SU-DHL-6 (cell line): ENCODE results near the gene GALNT10.

Experiments
- H2AFZ ChIP-seq: fragments of 200-600 bp; sonication (generic); 2 replicates; pipeline ENCODE4 v1.6.1; 2014; ENCODE audit warnings: low read depth, mild to moderate bottlenecking, moderate library complexity, mixed read lengths, antibody characterized with exemption, low read length; ENCODE audit not compliant: severe bottlenecking
- H3F3A ChIP-seq: fragments of 200-600 bp; shearing (Covaris generic); 2 replicates; pipeline ENCODE4 v1.6.0; 2016; ENCODE audit warnings: antibody characterized with exemption, mild to moderate bottlenecking; ENCODE audit not compliant: insufficient read depth
- H3K27ac ChIP-seq: fragments of 200-600 bp; sonication (generic); 2 replicates; pipeline ENCODE4 v1.5.1; 2016; ENCODE audit warnings: low read depth, mild to moderate bottlenecking, low read length, moderate library complexity, mixed read lengths
- H3K27me3 ChIP-seq: fragments of 200-600 bp; sonication (generic), shearing (Covaris generic); 2 replicates; pipeline ENCODE4 v1.6.0; 2014; ENCODE audit warnings: mild to moderate bottlenecking, low read length
- H3K36me3 ChIP-seq: fragments of 200-600 bp; sonication (generic); 2 replicates; pipeline ENCODE4 v1.6.1; 2014; ENCODE audit warnings: mild to moderate bottlenecking, low read length, mixed read lengths
- H3K4me2 ChIP-seq: fragments of 300-600, 200-600 bp; shearing (Covaris generic), sonication (generic); 2 replicates; pipeline ENCODE4 v1.6.0; 2014; ENCODE audit warnings: low read length, low read depth, mild to moderate bottlenecking; ENCODE audit not compliant: poor library complexity, severe bottlenecking
- H3K4me3 ChIP-seq: fragments of 200-600 bp; sonication (generic); 2 replicates; pipeline ENCODE4 v1.5.1; 2014; ENCODE audit warnings: antibody characterized with exemption, low read length, mild to moderate bottlenecking, mixed read lengths; ENCODE audit not compliant: insufficient read depth, poor library complexity, severe bottlenecking
- H3K79me2 ChIP-seq: fragments of 200-600 bp; sonication (generic); 2 replicates; pipeline ENCODE4 v1.6.1; 2014; ENCODE audit warnings: mild to moderate bottlenecking, low read length, moderate library complexity; ENCODE audit not compliant: insufficient read depth
- H3K9ac ChIP-seq: fragments of 200-600 bp; sonication (generic); 2 replicates; pipeline ENCODE4 v1.7.0; 2014; ENCODE audit warnings: mild to moderate bottlenecking, low read length
- H3K9me2 ChIP-seq: fragments of 200-600 bp; sonication (generic); replicated peaks from 2 replicates; pipeline ENCODE4 v1.6.1; 2014; ENCODE audit warnings: low read length; ENCODE audit not compliant: insufficient read depth
- H3K9me3 ChIP-seq: fragments of 200-600 bp; sonication (generic); 2 replicates; pipeline ENCODE4 v1.6.1; 2014; ENCODE audit warnings: low read length, mixed read lengths; ENCODE audit not compliant: insufficient read depth
- H4K20me1 ChIP-seq: fragments of 200-600 bp; sonication (generic); 2 replicates; pipeline ENCODE4 v1.6.1; 2014; ENCODE audit warnings: low read depth, mild to moderate bottlenecking, antibody characterized with exemption, low read length, moderate library complexity, mixed read lengths
- EZH2phosphoT487 ChIP-seq: fragments of 200-600 bp; sonication (generic), shearing (Covaris generic); conservative IDR thresholded peaks from 2 replicates; pipeline ENCODE4 v1.6.1; 2018; ENCODE audit warnings: mild to moderate bottlenecking, antibody characterized with exemption, low read length, moderate library complexity, mixed read lengths
- TF ChIP-seq, protein P1 (sequence below): fragments of 200-600 bp; sonication (generic); IDR thresholded peaks from one replicate; pipeline ENCODE4 v1.5.1; 2017; ENCODE audit warnings: antibody characterized with exemption, mild to moderate bottlenecking, low read length, moderate library complexity; ENCODE audit not compliant: insufficient read depth, poor library complexity, severe bottlenecking

The GALNT10 gene

GRCh38 chr5:154429341-154429740 lies 238.8 kb downstream of the GALNT10 start:
- no peak overlapping the region for H3K9ac ChIP-seq
- no peak overlapping the region for H3K4me3 ChIP-seq
- no peaks in the 10 kb centered on the region for H3K9me2 ChIP-seq
- no peaks in the 10 kb centered on the region for H3K9me3 ChIP-seq
- no peaks in the 10 kb centered on the region for H3K79me2 ChIP-seq
- TF ChIP-seq EZH2phosphoT487, result no peak
- TF ChIP-seq, protein P1, sequence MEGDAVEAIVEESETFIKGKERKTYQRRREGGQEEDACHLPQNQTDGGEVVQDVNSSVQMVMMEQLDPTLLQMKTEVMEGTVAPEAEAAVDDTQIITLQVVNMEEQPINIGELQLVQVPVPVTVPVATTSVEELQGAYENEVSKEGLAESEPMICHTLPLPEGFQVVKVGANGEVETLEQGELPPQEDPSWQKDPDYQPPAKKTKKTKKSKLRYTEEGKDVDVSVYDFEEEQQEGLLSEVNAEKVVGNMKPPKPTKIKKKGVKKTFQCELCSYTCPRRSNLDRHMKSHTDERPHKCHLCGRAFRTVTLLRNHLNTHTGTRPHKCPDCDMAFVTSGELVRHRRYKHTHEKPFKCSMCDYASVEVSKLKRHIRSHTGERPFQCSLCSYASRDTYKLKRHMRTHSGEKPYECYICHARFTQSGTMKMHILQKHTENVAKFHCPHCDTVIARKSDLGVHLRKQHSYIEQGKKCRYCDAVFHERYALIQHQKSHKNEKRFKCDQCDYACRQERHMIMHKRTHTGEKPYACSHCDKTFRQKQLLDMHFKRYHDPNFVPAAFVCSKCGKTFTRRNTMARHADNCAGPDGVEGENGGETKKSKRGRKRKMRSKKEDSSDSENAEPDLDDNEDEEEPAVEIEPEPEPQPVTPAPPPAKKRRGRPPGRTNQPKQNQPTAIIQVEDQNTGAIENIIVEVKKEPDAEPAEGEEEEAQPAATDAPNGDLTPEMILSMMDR, result no peak
- no peaks in the 10 kb centered on the region for H3K36me3 ChIP-seq
- no peak overlapping the region for H3K4me2 ChIP-seq
- H2AFZ ChIP-seq, result no peak overlapping the region
- no peaks in the 10 kb centered on the region for H3F3A ChIP-seq
- no peak overlapping the region for H3K27ac ChIP-seq
- no peaks in the 10 kb centered on the region for H3K27me3 ChIP-seq
- H4K20me1 ChIP-seq, result no peaks in the 10 kb centered on the region

GRCh38 chr5:154430466-154430865 lies 239.9 kb downstream of the GALNT10 start:
- H4K20me1 ChIP-seq, result no peaks in the 10 kb centered on the region
- H3K4me3 ChIP-seq, result no peak overlapping the region
- H3K36me3 ChIP-seq, result no peaks in the 10 kb centered on the region
- no peak overlapping the region for H3K9ac ChIP-seq
- no peaks in the 10 kb centered on the region for H3F3A ChIP-seq
- H3K9me2 ChIP-seq, result no peaks in the 10 kb centered on the region
- no peak for TF ChIP-seq EZH2phosphoT487
- TF ChIP-seq, protein P1, result no peak
- no peak overlapping the region for H2AFZ ChIP-seq
- no peak overlapping the region for H3K4me2 ChIP-seq
- no peak overlapping the region for H3K27ac ChIP-seq
- no peaks in the 10 kb centered on the region for H3K9me3 ChIP-seq
- no peaks in the 10 kb centered on the region for H3K79me2 ChIP-seq
- no peaks in the 10 kb centered on the region for H3K27me3 ChIP-seq

DNA sequence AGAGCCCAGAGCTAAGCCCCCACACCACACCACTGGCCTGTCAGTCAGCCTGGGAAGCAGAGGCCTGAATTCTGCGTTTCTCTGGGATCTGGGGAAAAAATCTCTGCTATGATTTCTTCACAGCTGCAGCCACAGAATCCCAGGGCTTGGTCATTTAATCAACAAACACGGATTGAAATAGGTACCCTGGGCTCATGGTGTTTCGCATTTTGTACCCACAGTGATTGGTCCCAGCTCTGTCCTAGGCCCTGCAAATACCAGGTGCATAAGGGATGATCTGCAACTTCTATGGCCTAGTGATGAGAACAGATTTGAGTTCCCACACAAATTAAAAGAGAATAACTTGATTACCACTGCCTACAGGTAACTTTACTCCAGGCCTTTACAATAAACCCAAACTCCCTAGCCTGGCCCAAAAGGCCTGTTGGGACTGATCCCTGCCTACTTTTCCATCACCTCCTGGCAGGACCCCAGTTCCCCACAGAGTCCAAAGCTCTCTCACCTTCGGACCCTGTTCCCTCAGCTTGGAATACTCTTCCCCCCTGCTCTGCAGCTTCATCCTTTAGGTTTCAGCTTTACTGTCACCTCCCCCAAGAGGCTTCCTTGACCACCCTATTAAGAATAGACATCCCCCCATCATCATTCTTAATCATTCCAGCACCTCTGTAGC lies 240.6 kb downstream of the GALNT10 start:
- Histone ChIP-seq H4K20me1 (no peaks in the 10 kb centered on the region), H3K27me3 (no peaks in the 10 kb centered on the region), H3K9ac (no peak overlapping the region), H3F3A (no peaks in the 10 kb centered on the region), H3K4me2 (no peak overlapping the region), H3K36me3 (no peaks in the 10 kb centered on the region), H3K27ac (no peak overlapping the region), H3K9me3 (no peaks in the 10 kb centered on the region), H3K4me3 (no peak overlapping the region), H3K9me2 (no peaks in the 10 kb centered on the region), H3K79me2 (no peaks in the 10 kb centered on the region), H2AFZ (no peak overlapping the region)
- no peak for TF ChIP-seq EZH2phosphoT487
- TF ChIP-seq, protein P1, result no peak
